Dedifferentiated amniotic fluid mesenchymal stem cell (primary cell): ENCODE results near the gene LEMD1.
"Not testable (repeated sequence)": the region's sequence is repeated elsewhere in the genome, so short reads cannot be mapped to it uniquely, and the experiment has no call there.

ENCODE experiments used
- DNase-seq: peaks from one replicate; pipeline ENCODE4 v3.0.0-alpha.2; 2016; ENCODE audit errors: extremely low spot score

Gene LEMD1

DNA sequence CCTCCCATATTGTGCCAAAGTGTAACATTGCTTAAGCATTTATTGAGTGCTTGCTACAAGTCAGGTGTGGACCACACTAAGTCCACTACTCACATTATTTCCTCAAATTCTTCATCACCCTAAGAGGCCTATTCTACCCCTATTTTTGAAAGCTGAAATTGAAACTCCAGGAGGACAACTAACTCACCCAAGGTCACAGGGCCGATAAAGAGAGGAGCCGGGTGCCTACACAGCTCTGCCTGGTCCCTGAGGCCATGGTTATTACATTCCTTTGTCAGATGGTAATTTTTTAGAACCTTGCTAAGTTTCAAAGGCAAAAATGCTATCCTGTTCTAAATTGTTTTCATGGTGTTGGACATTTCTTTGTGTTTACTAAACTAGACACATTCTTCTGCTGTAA, 41.0 kb downstream of the LEMD1 start:
- no peak for DNase-seq

DNA sequence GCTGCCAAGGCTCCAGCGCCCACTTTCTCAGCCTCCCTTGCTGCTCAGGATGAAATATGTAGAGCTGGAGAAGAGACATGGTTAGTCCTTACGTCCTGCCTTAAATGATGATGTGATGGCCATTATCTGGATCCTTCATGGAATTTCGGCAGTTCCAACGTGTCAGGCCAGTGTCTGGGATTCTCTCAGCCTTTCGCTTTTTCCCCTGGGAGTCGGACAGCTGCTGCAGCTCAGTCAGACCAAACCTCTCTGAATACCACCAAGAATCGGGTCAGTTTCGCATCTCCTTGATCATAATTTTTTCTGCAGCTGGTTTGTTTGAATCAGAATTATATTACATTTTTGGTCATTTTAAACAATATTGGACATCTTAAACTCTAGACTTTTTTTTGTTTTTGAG, 42.8 kb downstream of the LEMD1 start:
- DNase-seq = no peak

DNA sequence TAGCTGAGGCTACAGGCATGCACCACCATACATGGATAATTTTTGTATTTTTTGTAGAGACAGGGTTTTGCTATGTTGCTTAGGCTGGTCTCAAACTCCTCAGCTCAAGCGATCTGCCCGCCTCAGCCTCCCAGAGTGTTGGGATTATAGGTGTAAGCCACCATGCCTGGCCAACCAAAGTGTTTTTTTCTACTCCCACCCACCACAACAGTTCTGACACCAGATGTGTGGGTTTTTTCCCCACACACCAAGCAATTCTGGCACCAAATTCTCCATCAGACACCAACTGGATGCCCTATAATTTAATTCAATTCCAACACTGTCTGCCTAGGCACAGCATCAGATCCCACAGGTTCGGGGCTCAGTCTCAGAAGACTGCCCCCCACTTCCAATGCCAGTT, 44.5 kb downstream of the LEMD1 start:
- DNase-seq = no peak

DNA sequence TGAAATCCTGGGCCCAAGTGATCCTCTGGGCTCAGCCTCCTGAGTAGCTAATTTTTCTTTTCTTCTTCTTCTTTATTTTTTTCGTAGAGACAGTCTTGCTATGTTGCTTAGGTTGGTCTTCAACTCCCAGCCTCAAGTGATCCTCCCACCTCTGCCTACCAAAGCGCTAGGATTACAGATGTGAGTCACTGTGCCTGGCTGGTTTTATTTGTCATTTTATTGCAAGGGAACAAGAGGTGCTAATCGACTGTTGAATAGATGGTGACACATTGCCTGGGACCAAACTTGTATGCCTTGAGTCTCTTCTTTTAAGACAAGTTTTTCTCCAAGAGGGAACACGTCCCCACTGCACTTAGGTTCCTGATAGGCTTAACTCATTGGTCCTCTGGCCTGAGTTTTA, 45.1 kb downstream of the LEMD1 start:
- no peak for DNase-seq

DNA sequence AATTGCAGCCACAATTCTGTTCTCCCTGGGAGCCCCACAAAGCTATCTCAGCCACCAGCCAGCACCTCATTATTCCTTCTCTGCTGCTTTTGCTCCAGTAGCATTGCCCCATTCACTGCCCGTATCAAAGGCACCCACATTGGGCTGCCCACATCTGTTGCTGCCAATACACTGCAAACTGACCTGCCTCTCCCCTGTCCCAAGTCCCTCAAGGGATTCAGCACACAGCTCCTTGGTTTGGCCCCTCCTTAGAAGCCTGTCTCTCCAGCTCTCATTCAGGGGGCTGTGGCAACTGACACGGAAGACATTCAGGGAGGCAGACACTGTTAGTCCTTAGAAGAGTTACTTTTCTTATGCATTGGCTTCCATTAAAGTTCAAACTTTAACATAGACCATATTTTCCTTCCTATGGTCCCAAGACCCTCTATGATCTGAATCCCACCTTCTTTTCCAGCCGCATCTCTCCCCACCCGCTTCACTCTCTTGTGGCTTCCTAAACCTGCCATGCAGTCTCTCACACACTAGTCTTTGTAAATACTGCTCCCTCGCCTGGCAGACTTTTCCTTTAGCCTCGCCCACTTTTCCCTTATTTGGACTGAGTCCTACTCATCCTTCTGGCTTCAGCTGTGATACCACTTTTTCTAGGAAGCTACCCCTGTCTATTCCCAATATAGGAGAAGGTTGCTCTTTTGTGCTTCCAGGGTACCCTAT, 45.9 kb downstream of the LEMD1 start:
- DNase-seq = no peak

DNA sequence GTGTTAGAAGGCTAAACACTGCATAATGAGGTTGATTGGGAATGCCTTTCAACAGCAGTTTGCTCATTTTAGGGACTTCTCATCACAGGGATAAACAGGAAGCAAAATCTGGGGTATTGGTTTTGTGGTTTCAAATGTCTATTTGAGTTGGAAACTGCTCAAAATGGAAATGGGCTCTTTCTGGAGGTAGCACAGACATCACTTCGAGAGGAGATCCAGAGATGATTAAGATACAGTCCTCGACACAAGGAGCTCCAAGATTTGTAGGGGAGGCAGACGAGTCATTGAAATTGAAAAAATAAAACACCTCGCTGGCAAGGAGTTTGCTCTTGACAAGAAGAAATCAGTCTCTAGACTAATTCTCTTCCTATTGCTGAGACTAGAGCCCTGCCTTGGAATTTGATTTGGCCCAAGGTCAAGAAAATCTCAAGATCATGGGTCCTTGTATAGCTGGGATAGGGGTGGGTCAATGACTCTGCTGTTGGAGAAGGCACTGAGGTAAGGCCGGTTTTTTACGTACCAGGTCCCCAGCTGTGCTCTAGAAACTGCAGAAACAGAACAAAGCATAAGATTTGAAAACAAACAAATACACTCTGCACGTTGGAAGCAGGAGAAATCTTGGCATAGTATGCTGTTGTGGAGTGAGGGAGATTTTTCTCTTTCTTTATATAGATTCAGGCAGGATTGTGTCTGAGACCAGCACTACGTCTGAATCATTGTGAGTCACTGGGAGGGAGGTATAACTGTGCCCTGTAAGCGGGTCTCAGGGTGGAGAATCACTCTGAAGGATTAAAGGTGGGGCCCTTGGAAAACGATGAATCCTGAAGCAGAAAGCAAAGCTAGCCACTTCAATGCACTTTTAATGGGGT, 47.4 kb downstream of the LEMD1 start:
- DNase-seq = peak; percentile 46

DNA sequence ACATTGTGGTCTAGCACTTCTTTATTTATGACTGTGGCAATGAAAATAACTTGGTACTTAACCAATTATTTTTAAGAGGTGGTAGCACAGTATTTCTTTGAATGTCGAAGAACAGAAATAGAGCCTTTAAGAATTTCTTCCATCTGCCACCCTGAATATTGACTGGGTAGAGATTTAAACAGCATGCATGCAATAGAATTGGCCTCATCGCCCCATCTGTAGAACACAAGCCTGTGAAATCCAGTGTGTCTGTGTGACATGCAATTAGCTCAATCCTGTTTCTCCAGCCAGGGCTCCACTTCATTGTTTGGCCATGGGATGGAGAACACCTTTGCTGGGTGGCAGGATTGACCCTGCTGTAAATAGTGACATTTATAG, 48.1 kb downstream of the LEMD1 start:
- DNase-seq = no peak

DNA sequence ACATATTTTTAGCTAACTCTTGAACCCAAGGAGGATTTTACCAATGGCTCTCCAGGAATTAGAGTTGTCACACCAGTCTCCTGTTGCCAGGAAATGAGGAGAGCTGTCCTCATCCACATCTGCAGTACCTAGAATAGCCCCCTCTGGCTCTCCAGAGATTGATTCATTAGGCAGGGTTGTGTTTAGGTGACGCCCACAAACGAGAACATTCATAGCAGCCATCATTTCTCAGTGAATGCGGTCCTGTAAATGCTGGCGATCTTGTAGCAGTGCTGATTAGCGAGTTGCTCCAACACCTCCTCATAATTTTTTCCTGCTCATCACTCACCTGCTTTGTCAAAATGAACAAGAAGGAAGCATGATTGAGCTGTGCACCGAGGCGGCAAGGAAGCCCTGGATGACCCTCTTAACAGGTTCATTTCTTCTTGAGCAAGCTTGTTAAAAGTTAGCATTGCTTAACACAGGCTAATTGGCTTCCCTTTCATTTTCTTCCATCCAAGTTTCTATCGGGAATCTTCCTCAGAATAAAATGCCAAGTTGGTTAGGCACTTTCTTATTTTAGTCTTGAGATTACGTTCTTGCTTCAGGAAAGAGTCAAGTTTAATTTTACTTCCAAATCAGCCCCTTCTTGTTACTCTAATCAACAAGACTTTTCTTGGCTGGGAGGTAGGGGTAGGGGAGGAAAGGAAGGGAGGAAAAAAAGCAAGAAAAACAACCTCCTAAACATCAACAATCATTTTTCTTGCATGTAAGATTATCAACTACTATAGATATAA, 48.6 kb downstream of the LEMD1 start:
- DNase-seq = no peak

DNA sequence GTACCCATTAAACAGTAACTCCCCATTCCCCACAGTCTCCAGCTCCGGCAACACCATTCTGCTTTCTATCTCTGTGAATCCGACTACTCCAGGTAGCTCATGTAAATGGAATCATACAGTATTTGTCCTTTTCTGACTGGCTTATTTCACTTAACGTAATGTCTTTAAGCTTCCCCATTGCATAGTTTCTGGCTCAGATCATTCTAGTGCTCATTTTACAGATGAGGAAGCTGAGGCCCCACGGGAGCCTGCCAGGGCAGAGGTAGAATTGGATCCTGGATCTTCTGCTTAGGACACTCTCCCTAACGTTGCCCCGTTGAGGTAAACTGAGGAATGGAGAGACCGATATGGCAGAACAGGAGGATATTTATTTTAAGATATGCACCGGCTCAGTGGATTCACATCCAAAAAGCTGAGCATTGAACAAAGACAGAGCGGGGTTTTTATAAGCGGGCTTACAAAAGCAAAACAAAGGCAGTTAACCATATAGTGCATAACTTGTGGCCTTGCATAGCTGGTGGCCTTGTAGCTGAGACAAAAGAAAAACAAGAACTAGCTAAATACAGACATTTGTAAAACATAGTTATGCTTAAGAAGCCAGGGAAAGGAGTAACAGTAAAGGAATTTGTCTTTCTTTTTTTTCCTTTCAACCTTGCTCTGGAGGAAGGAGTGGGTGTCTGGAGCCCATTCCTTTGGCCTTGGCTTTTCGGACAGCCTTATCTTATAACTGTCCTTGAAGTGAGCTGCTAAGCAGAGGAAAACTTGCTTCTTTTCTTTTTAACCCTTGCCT, 49.8 kb downstream of the LEMD1 start:
- peak; percentile 56 for DNase-seq

DNA sequence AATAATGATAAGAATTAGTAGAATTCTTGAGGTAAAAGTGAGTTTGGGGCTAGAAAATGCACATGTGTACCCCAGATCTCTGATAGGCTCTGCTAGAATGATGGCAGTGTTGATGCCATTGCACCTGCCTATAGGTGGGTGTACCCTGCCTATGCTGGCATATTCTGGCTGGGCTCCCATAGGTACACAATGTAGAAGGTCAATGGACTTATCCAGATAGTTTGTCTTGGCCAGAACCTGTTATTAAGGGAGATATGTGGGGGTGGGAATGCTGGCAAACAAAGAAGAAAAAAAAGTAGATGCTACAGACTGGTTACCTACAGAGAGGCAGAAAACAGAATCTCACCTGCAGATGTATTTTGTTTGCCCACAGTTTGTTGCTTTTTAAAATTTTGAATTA, 51.1 kb downstream of the LEMD1 start:
- DNase-seq = no peak

DNA sequence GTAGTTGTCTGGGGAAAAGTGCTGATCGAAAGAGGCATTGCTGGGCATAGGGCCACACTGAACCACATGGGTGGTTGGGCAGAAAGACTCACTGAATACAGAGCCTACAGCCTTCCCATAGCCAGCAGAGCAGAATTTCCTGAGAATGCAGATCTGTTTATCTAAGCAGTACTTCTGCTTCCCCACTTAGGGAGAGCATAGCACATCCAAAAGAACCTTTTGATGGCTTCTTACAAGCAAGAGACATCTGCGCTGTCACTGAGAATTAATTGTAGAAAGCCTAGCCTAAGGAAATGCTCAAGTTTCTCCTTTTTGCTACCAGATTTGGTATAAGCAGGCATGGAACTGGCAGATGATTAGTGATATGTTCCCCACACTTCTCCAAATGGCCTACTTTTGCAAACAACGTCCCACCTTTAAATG, 52.1 kb downstream of the LEMD1 start:
- no peak for DNase-seq

DNA sequence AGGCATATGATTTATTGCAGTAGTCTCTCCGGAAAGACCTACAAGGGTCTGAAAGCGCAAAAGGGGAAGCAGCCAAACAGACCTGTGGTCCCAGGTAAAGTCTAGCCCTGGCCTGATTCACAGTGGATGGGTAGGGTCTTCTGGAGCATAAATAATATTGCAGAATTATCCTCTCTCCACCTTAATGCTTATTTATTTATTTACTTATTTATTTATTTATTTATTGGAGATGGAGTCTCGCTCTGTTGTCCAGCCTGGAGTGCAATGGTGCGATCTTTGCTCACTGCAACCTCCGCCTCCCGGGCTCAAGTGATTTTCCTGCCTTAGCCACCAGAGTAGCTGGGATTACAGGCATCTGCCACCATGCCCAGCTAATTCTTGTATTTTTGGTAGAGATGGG, 53.4 kb downstream of the LEMD1 start:
- DNase-seq = no peak

DNA sequence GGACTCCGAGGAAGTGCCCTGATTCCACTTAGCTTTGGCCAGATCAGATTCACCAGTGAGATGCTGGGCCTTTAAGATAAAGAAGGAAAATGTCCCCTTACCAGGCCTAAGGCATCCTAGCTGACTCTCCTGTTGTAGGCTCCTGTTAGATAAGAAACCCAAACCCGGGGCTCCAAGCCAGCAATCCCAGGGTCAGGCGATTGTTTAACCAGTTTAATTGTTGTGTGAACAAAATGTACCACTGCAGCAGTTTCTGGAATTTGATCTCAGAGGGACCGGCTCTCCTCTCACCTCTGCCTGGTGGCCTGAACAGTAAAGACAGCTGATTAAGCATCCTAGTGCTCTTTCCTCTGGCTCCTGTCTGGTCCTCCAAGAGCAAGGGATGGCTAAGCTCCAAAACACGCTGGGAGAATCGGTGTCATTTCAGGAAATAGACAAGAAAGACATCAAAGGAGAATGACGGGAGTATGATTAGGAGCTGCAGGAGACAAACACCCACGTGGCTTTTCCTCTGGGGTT, 55.9 kb downstream of the LEMD1 start:
- DNase-seq = no peak

DNA sequence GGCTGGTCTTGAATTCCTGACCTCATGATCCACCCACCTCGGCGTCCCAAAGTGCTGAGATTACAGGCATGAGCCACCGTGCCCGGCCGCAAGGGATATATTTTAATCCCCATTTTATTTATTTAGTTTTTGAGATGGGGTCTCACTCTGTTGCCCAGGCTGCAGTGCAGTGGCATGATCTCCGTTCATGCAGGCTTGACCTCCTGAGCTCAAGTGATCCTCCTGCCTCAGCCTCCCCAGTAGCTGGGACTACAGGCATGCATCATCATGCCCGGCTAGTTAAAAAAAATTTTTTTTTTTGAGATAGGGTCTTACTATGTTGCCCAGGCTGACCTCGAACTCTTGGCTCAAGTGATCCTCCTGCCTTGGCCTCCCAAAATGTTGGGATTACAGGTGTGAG, 56.8 kb downstream of the LEMD1 start:
- DNase-seq = not testable (repeated sequence)

DNA sequence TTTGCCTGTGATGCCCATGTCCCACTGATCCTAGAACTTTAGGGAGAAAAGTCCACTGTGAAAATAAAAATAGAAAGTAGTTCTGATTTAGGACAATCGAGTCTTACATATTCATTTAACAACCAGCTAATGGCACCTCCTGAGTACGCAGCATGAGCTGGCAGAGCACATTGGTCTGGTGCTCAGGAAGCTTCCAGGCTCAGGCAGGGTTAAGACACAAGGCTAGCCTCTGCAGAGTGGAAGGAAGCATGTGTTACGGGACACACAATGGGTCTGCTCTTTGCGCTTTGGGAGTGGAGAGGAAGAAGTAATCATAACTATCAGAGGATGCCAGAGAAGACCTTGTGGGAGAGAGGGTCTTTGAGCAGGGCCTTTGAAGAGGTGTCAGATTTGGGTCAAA, 61.0 kb downstream of the LEMD1 start:
- DNase-seq = no peak

DNA sequence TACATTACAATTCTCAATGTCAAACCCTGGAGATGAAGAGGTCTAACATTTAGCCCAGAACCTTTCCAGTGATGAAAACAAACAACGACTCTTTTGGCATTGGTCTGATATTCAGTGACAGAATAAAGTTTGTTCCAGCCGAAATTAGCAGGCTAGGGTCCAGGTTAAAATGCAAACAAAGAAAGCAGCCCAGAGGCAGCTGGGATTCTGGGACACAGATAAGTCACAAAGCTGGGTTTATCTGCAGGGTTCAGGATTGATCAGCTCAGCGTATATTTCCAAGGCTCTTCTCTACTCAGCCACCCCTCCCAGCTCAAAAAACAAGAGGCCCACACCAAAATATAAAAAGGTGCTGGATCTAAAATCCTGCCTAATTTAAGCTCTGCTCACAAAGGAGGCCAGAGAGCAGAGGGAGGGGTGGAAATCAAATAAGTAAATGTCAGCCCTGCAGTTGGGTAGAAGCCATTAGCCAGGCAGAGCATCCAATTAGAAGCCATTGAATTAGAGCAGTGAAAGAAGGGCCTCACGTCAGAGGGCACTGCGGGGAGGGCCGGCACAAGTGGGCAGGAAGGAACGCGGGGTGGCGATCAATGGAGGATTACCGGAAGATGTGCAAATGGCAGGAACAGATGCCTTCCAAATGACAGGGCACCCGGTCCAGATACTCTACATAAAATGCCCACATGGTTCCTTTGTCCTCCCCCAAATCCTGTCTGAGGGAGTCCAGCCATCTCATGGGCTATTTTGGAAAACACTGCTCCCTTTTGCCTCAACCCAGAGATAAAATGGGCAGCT, 61.9 kb downstream of the LEMD1 start:
- DNase-seq = no peak

DNA sequence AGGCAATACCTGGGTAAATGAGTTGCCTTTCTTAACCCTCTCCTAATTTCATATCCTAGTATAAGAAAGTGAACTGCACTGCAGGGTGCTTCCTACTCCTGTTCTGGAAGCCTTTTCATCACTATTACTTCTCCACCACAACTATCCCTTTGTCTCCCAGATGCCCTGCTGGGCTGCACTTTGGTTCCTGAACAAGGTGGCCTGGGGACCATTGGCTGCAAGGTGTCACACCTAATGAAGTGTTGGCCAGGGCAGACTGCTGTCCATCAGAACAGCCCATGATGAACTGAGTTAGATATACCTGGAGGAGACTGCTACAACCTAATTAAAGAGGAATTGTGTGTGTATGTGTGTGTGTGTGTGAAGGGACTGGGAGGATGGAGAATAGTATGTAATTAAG, 63.3 kb downstream of the LEMD1 start:
- no peak for DNase-seq

DNA sequence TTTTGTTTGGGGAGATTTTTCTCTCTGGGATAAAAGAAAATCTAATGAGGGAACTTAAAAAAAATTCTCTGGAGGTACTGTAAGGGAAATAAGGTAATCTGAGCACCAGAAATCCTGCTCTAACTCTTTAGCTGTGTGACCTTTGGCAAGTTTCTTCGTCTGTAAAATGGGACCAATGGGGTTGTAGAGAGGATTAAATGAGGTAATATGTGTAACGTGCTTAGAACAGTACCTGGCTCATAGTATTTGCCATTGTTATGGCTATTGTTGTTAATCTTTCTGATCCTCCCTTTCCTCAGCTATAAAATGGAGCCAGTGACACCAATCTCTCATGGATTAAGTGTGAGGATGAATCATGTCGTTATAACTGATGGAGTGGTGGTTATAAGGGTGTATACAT, 64.3 kb downstream of the LEMD1 start:
- no peak for DNase-seq

DNA sequence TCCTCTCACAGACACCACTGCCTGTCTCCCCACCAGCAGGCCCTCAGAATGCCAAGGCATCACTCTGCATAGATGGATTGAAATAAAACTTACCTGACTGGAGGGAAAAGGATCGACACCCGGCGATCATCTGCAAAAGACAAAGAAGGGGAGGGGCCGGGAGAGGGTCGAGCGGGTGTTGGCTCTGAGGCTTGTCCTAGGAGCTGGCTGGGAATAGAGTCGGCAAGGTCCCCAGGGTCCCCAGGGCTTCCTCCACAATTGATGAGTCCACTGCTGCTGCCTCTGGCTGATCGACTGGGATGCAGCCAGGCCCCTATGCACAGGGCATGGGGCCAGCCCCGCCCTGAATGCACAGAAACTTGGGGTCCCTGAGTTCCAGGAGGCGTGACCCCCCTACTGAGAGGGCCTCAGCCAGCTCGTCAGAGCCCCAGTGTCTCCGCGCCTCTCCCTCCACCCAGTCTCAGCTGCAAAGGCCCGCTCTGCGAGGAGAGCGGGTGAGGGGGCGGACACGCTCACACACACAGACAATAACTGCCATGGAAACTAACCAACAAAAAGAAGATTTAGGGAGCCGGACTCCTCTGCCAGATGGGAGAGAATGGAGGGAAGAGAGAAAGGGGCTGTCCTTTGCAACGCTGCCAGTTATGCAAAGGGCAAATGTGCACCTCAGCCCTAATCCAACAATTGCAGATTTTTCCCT, 65.3 kb downstream of the LEMD1 start, which contains the start of gene KLHDC8A:
TSS of gene KLHDC8A (minus strand) at position 483 of the 700 bp plus-strand sequence. CDS start 13,318 bp downstream, outside the sequence.
- no peak for DNase-seq

DNA sequence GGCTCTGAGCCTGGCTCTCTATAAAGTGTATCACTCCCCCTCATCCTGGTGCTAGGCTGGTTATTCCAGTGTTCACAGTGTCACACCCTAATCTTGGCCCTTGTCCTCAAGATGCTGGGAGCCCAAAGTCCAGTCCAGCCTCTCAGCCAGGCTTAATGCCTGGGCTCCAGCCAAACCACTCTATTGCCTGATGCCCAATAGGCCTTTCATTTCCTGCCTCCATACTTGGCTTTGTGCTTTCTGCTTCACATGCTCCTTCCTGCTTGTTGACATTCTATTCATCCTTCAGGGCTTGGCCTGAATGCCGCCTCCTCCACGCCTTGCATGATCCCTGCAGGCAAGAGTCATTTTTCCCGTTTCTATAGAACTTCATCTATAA, 66.8 kb downstream of the LEMD1 start:
- DNase-seq = no peak
